ENCODE results near the gene ERP27. TPM values are rescaled to one million over a fixed set of nuclear protein-coding genes. Genes with fewer than 3 reads are reported as not detected.

ERP27 gene
- total RNA-seq, 3 donors from 2014 or later = 0.96 to 8.5 (median 7.8) TPM

DNA sequence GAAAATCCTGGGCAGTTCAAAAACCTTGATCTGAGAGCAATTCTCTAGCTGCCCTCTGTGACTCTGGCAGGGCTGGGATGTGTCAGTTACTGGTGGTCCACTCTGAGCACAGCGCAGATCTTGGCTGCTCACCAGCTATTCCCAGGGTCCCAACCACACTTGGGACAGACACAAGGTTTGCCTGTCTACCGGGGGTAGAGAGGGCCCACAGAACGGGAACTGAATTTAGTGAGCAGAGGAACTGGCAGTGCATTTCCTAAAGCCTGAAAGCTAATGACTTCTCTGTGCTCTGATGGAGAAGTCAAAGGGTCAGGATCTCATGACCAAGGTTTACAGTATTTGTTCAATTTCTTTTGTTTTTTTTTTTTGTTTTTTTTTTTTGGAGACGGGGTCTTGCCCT is 37.1 kb upstream of the ERP27 start:
- no peaks in the 10 kb centered on the region for H3K36me3 ChIP-seq
- DNase-seq (ENCODE audit: low spot score in 2 of 2) = no peak
- intact Hi-C loops (cut with DNase I; ENCODE audit: low total_unique reads) = no loop called here
- H3K4me1 ChIP-seq = no peaks in the 10 kb centered on the region
- H3K4me3 ChIP-seq = no peak overlapping the region
- no peak overlapping the region for H3K27ac ChIP-seq
- H3K27me3 ChIP-seq = no peaks in the 10 kb centered on the region
- H3K9me3 ChIP-seq = no peaks in the 10 kb centered on the region
- TF ChIP-seq POLR2AphosphoS5 (IDR thresholded peaks at IDR 0.05) = no peak
- TF ChIP-seq POLR2A (IDR thresholded peaks at IDR 0.05) = no peak
- TF ChIP-seq, protein P1, sequence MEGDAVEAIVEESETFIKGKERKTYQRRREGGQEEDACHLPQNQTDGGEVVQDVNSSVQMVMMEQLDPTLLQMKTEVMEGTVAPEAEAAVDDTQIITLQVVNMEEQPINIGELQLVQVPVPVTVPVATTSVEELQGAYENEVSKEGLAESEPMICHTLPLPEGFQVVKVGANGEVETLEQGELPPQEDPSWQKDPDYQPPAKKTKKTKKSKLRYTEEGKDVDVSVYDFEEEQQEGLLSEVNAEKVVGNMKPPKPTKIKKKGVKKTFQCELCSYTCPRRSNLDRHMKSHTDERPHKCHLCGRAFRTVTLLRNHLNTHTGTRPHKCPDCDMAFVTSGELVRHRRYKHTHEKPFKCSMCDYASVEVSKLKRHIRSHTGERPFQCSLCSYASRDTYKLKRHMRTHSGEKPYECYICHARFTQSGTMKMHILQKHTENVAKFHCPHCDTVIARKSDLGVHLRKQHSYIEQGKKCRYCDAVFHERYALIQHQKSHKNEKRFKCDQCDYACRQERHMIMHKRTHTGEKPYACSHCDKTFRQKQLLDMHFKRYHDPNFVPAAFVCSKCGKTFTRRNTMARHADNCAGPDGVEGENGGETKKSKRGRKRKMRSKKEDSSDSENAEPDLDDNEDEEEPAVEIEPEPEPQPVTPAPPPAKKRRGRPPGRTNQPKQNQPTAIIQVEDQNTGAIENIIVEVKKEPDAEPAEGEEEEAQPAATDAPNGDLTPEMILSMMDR (IDR thresholded peaks at IDR 0.05) = no peak

DNA sequence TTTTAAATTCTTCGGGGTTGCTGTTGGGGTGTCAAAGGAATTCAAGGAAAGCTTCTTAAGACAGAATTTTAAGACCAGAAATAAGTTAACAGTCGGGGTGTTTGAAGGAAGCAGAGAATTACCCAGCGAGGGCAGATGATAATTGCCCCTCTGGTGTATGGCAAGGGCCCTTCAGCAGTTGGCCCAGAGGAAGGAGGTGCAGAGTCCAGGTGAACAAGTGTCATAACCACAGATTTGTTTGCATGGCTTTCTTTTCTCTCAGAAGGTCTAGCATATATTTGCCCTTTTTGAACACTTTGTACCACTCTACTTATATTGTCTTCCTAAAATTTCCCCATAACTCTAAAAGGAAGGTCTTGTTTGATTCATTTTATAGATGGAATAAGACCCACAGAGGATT is 36.3 kb upstream of the ERP27 start:
- Histone ChIP-seq H3K4me3 (no peak overlapping the region), H3K9me3 (no peaks in the 10 kb centered on the region), H3K27me3 (no peaks in the 10 kb centered on the region), H3K4me1 (no peaks in the 10 kb centered on the region), H3K36me3 (no peaks in the 10 kb centered on the region), H3K27ac (no peak overlapping the region)
- intact Hi-C loops (cut with DNase I; ENCODE audit: low total_unique reads) = no loop called here
- no peak for DNase-seq (ENCODE audit: low spot score in 2 of 2)
- TF ChIP-seq, protein P1 (IDR thresholded peaks at IDR 0.05) = no peak
- no peak for TF ChIP-seq POLR2A (IDR thresholded peaks at IDR 0.05)

DNA sequence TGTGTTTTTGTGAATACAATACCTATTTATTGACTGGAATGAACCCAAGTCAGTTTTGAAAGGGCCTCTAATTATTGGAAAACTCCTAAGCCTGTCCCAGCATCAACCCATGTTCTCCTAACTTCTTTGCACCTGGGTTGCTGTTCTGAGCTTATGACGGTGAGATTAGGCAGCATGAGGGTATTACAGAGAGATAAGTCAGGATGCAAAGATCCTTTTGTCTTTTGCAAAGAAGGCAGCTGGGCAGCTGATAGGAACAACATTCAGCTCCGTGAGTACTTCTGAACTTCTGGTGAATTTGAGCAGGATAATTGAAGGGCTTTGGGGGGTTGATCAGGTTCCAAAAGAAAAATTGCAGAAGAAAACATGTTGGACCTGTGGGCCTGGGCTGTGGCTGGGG is 34.5 kb upstream of the ERP27 start, which contains the start of gene PDE6H:
PDE6H (plus strand) TSS at position 227 of the 400 bp plus-strand sequence. CDS start 4,971 bp downstream, outside the sequence.
- no peak within 1 kb of the TSS for H3K4me3 ChIP-seq
- H3K4me1 ChIP-seq = no peaks in the 10 kb centered on the region
- no peaks in the 10 kb centered on the region for H3K9me3 ChIP-seq
- no peak for TF ChIP-seq POLR2A (IDR thresholded peaks at IDR 0.05)
- no peaks in the 10 kb centered on the region for H3K27me3 ChIP-seq
- no peak within 1 kb of the TSS for H3K27ac ChIP-seq
- no peaks in the 10 kb centered on the region for H3K36me3 ChIP-seq
- intact Hi-C loops (cut with DNase I; ENCODE audit: low total_unique reads) = no loop called here
- no peak for DNase-seq (ENCODE audit: low spot score in 2 of 2)

DNA sequence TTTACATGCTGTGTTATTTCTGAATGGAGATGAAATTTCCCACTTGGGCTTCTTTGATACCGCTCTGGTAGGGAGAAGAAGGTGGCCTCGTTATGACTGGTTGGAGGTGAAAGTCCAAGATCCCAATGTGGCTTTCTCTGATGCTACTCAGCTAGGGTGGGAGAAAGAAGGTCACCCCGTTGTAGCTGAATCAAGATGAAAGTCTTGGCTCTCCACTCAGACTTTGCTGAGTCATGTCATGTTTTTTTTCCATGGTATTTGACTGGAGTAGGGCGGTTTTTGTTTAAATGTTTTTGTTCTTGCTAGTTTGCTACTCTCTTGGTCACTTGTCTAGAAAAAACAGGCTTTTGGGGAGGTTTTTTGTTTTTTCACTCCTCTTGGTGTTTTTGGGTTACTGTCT is 32.1 kb upstream of the ERP27 start:
- intact Hi-C loops (cut with DNase I; ENCODE audit: low total_unique reads) = no loop called here
- no peak overlapping the region for H3K27ac ChIP-seq
- DNase-seq (ENCODE audit: low spot score in 2 of 2) = no peak

DNA sequence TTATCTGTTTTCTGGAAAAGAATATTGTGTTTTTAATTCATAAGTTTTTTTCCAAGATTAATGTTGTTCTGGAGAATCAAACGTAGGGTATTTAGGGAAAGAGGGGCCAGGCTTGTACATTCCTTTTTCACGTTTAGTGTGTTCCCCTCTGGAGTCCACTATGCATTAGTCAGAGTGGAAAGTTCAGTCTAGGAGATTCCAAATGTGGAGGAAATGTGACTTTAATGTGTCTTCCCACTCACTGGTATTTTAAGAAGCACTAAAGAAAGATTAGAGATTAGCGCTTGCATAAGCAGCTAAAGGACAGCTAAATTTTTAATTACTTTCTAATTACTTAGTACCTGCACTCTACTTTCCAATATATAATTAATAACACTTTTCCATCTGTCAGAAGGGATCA is 30.1 kb upstream of the ERP27 start:
- TF ChIP-seq POLR2A (IDR thresholded peaks at IDR 0.05) = no peak
- TF ChIP-seq, protein P1 (IDR thresholded peaks at IDR 0.05) = no peak
- no peak for TF ChIP-seq POLR2AphosphoS5 (IDR thresholded peaks at IDR 0.05)
- H3K27ac ChIP-seq = no peak overlapping the region
- no peaks in the 10 kb centered on the region for H3K36me3 ChIP-seq
- DNase-seq (ENCODE audit: low spot score in 2 of 2) = no peak
- no peaks in the 10 kb centered on the region for H3K9me3 ChIP-seq
- H3K4me3 ChIP-seq = no peak overlapping the region
- H3K27me3 ChIP-seq = no peaks in the 10 kb centered on the region
- intact Hi-C loops (cut with DNase I; ENCODE audit: low total_unique reads) = no loop called here
- no peaks in the 10 kb centered on the region for H3K4me1 ChIP-seq

More for the DNA sequence above, 32.1 kb upstream of the ERP27 start:
- no peaks in the 10 kb centered on the region for H3K27me3 ChIP-seq
- H3K4me1 ChIP-seq = no peaks in the 10 kb centered on the region
- TF ChIP-seq POLR2AphosphoS5 (IDR thresholded peaks at IDR 0.05) (no peak), POLR2A (IDR thresholded peaks at IDR 0.05) (no peak)
- TF ChIP-seq, protein P1 (IDR thresholded peaks at IDR 0.05) = no peak
- no peaks in the 10 kb centered on the region for H3K36me3 ChIP-seq
- H3K4me3 ChIP-seq = no peak overlapping the region
- no peaks in the 10 kb centered on the region for H3K9me3 ChIP-seq

DNA sequence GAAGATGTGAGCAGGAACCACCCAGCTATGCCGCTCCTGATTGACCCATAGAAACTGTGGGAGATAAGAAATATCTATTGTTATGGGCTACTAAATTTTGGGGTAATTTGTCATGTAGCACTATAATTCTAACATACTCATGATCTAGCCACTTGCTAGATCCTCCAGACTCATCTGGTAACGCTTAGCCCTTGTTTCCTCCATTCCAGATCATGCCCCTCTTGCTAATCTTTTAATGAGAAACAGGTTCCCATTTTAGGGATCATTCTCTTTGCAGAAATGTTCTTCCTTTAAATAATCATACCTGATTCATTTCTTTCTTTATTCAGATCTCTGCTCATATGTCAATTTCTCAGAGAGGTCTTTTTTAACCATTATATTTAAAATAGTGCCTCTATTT is 26.9 kb upstream of the ERP27 start:
- DNase-seq (ENCODE audit: low spot score in 2 of 2) = no peak
- Histone ChIP-seq H3K27me3 (no peaks in the 10 kb centered on the region), H3K27ac (no peak overlapping the region), H3K4me1 (no peaks in the 10 kb centered on the region), H3K9me3 (no peaks in the 10 kb centered on the region), H3K4me3 (no peak overlapping the region), H3K36me3 (no peaks in the 10 kb centered on the region)
- TF ChIP-seq POLR2AphosphoS5 (IDR thresholded peaks at IDR 0.05) (no peak), POLR2A (IDR thresholded peaks at IDR 0.05) (no peak)
- TF ChIP-seq, protein P1 (IDR thresholded peaks at IDR 0.05) = no peak
- intact Hi-C loops (cut with DNase I; ENCODE audit: low total_unique reads) = no loop called here
